H1 (cell line): Measurements from ENCODE around the gene HGFAC.

Source experiments
- CBX8 ChIP-seq: fragments of 300-800, 300-1000 bp; sonication (generic); IDR thresholded peaks from 2 replicates; pipeline ENCODE4 v1.7.1; 2016; ENCODE audit warnings: low read depth, low read length, borderline replicate concordance
- CTCF ChIP-seq, 3 experiments: IDR thresholded peaks; 1 replicate in 2 of 3; 2 replicates in 1 of 3; pipeline versions ENCODE4 v1.5.1 to v1.6.1; 2011; ENCODE audit warnings: low read length in 3 of 3, mild to moderate bottlenecking in 3 of 3, inconsistent platforms in 2 of 3, low read depth in 1 of 3, moderate library complexity in 1 of 3; ENCODE audit not compliant: insufficient read depth in 1 of 3; ENCODE audit errors: control extremely low read depth in 1 of 3
- MAX ChIP-seq: IDR thresholded peaks from 2 replicates; pipeline ENCODE4 v1.6.1; 2012; ENCODE audit warnings: inconsistent platforms
- PHF8 ChIP-seq: fragments of 200-600 bp; sonication (generic); conservative IDR thresholded peaks from 2 replicates; pipeline ENCODE4 v1.7.1; 2012; ENCODE audit warnings: low read depth, mild to moderate bottlenecking, inconsistent platforms, low read length, moderate library complexity
- TAF1 ChIP-seq: IDR thresholded peaks from 2 replicates; pipeline ENCODE4 v1.6.1; 2011; ENCODE audit warnings: mild to moderate bottlenecking, low read depth, low read length
- TBP ChIP-seq: IDR thresholded peaks from 2 replicates; pipeline ENCODE4 v1.6.1; 2011; ENCODE audit warnings: low read depth, low read length, improper control_type of control experiment
- YY1 ChIP-seq: IDR thresholded peaks from 2 replicates; pipeline ENCODE4 v1.6.1; 2011; ENCODE audit warnings: low read depth, mild to moderate bottlenecking, low read length
- TF ChIP-seq, protein P1 (sequence below): IDR thresholded peaks from 2 replicates; pipeline ENCODE4 v1.6.1; 2012; ENCODE audit warnings: inconsistent platforms

- TF ChIP-seq, protein P1, sequence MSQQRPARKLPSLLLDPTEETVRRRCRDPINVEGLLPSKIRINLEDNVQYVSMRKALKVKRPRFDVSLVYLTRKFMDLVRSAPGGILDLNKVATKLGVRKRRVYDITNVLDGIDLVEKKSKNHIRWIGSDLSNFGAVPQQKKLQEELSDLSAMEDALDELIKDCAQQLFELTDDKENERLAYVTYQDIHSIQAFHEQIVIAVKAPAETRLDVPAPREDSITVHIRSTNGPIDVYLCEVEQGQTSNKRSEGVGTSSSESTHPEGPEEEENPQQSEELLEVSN: no peak
- TF ChIP-seq YY1: no peak
- TF ChIP-seq CBX8: no peak
- TF ChIP-seq TAF1: no peak
- no peak for TF ChIP-seq CTCF (IDR thresholded peaks at IDR 0.05; ENCODE audit: control extremely low read depth in 1 of 3, insufficient read depth in 1 of 3, low read depth in 1 of 3, low read length in 3 of 3)
- no peak for TF ChIP-seq MAX
- no peak for TF ChIP-seq TBP
- TF ChIP-seq PHF8: no peak
Observed at GRCh38 chr4:3467601-3468031, 25.8 kb downstream of the HGFAC start.
